Measurements from ENCODE around the gene RNASEH1.

RNASEH1 gene

DNA sequence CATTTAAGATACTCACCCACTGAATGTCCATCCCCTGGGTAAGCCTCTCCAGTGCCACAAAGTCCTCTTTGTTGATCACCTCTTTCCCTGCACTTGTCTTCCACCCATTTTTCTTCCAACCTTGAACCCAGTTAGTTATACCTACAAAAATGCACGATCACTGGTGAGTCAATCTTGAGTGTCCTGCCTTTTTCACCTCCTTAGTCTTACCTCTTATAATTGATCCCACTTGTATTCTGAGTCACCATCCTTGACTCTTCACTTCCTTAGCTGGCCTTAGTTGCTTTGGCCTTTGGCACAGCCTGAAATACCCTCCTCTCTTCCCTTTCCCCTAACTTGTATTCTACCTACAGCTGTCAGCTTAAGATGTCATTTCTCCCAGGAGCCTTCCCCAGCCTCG lies 10.2 kb downstream of the RNASEH1 start:
- no peak for DNase-seq

GRCh38 chr2:3545788-3546478 lies 12.2 kb downstream of the RNASEH1 start:
- DNase-seq = no peak

- DNase-seq = no peak
Observed at GRCh38 chr2:3543023-3543683, 15.0 kb downstream of the RNASEH1 start.

GRCh38 chr2:3542107-3542506 lies 16.0 kb downstream of the RNASEH1 start:
- DNase-seq = no peak

DNA sequence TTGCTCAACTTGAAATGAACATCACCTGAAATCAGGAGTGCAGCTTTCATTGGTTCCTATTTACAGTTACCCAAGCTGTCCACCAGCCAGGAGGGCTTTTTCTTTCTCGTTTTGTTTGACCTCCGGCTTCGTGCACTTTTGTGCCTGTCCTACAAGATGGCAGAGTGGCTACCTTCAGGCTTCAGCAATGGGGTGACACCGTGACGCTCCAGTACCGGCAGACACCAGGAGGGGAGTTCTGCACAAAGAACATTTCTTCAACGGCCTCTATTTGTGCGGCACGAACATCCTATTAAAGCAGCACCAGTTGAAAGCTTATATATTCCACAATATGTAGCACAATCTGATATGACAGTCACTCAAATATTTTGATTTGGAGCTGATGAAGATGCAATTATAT lies 18.3 kb downstream of the RNASEH1 start:
- DNase-seq = no peak

GRCh38 chr2:3536682-3537632 lies 21.2 kb downstream of the RNASEH1 start:
- DNase-seq = no peak

- DNase-seq = no peak
Observed at GRCh38 chr2:3535794-3536681, 22.1 kb downstream of the RNASEH1 start.

DNA sequence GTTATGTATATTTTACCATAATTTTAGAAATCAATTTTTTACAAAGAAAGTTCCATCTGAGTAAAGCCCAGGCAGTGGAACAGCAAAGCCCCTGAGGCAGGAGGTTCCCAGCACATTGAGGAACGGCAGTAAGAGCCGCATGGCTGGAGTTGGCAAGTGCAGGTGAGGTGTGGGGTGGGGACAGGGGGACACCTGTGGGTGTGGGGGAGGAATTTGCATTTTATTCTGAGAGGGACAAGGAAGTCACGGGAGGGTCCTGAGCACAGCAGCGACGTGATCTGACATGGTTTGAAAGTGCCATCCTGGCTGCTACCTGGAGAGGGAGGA lies 22.7 kb downstream of the RNASEH1 start:
- no peak for DNase-seq

DNA sequence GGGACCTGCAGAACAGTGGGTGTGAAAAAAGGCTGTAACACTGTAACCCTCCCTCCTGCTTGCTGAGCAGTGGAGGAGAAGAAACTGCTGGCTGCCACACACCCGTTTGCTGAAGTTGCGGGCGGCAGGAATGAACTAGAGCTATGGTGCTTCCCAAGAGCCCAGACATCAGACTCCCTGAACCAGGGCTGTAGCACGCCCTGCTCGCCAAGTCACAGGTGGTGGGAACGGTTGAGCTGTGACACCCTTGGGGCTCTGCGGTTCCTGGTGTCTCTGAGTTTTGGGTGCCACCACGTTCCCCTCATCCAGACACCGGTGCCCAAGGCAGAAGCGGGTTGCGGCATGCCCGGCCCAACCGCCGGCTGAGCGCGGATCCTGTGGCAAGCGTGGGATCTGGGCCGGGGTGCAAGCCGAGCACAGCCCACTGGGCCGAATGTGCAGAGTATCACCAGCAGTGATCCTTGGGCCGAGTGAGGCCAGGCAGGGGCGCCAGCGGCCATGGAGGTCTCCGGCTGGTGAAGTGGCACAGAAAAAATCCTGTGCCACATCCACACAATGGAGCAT lies 23.8 kb downstream of the RNASEH1 start:
- DNase-seq = no peak

DNA sequence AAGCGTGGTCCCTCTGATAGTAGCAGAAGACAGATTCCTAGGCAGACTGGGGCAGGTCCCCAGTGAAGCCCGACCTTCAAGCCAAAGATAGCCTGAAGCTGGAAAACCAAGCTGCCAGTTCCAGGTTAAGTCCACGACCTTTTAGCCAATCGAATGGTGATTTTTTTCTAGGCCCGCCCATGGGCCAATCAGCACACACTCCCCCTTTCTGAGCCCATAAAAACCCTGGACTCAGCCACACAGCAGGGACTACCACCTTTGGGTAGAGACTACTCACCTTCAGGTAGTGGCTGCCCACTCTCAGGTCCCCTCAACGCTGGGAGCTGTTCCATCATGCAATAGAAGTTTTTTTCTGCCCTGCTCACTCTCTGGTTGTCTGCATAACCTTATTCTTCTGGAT lies 24.3 kb downstream of the RNASEH1 start:
- DNase-seq = no peak

- DNase-seq = no peak
Observed at GRCh38 chr2:3532941-3533340, 25.2 kb downstream of the RNASEH1 start.

DNA sequence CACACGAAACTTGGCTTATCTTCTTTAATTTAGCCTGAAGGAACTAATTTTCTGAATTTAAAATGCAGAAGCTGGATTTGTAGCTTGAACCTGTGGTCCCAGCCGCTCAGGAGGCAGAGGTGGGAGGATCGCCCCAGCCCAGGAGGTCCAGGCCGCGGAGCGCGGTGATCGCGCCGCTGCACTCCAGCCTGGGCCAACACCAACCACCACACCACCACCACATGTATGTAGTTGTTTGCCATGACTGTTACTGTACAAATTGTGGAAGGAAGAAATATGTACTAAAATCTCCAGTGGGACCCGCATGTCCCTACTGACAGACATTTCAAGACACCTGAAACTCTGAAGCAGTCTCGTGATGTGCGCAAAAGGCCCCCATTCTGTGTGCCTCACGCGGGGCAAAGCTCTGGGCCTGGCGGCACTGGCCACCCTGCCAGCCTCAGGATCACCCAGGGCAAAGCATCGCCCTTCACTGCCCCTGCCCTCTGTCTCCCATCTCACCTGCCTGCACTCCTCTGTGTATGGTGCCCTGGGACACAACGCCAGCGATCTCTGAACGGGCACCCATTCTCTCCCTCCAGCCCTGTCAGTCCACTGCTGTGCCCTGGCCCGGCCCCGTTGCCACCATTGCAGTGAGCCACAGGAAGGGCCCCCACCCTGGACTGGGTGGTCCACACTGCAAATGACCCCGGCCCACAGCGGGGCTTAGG lies 28.7 kb downstream of the RNASEH1 start:
- DNase-seq = no peak

DNA sequence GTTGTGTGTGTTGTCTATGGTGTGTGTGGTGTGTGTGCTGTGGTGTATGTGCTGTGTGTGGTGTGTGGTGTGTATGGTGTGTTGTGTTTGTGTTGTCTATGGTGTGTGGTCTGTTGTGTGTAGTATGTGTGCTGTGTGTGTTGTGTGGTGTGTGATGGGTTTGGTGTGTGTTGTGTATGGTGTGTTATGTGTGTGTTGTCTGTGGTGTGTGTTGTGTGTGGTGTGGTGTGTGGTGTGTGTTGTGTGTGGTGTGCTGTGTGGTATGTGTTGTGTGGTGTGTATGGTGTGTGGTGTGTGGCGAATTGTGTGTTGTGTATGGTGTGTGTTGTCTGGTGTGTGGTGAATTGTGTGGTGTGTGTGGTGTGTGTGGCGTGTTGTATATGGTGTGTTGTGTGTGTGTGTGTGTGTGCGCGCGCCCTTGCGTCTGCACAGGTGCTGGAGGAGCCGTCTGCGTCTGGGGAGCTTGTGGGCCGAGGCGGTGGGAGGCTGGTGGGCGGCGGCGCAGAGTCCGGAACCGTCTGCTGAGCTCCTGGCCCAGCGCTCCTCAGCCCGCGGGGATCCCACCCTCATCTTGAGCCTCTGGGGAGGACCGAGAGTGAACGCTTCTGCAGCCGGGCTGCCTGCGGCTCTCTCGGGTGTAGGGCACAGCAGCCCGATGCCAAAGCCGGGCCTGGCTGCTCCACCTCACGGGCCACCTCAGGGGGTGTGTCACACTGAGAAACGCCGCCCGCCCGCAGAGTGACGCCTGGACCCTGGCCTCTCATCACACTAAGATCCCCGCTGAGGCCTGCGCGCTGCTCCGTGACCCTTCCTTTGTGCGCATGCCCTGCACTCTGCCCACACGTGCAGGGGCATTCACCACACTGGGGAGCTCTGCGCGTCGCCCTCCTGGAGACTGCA lies 30.0 kb downstream of the RNASEH1 start:
- no peak for DNase-seq

GRCh38 chr2:3526871-3527270 lies 31.3 kb downstream of the RNASEH1 start:
- no peak for DNase-seq

DNA sequence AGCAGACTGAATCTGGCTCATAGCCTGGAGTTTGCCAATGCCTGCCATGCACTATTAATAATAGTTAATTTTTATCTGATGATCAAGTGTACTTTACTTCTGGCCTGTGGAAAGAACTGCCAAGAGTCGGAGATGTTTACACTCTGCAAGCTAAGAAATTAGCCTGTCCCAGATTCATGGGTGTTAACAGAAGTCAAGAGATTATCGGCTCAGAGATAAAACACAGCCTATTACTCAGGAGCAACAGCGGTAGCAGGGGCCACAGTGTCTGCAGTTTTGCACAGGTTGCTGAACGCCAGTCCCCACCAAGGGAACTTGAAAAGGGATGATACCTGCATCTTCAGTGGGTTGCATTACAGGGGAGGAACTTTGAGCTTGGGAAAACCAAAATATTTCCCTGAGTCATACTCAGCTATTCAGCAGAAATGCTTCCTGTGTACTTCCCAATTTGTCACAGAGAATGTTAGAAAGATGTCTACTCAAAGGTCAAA lies 34.5 kb downstream of the RNASEH1 start:
- DNase-seq = no peak

DNA sequence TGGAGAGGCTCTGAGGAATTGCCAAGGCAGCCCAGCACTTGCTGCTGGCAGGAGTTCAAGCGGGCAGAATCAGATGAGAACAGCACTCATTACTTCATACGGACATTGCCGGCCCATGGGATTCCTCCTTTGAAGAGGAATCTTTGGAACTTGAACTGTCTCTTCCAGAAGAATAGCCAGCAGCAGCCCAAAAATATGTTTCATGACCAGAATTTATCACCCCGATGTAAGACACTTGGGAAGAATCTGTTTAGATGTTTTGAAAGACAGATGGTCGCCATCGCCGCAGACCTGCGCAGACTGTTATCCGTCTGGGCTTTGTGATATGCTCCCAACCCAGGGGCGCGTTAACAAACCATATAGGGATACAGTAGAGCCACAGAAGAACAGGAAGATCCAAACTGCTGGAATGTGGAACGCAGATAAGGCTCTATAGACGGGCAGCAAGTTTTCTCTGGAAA lies 35.1 kb downstream of the RNASEH1 start:
- DNase-seq = no peak

GRCh38 chr2:3520591-3520990 lies 37.5 kb downstream of the RNASEH1 start:
- DNase-seq = no peak

- DNase-seq = peak; percentile 88
Observed at GRCh38 chr2:3519255-3520205, 38.6 kb downstream of the RNASEH1 start, which contains the start of gene ADI1. TSS of gene ADI1 (minus strand) at chr2:3519531. CDS start at chr2:3519487, 44 bp downstream.

Data from activated CD4-positive, alpha-beta T cell treated with anti-CD3 and anti-CD28 coated beads, Interleukin-2, Interleukin-6, amounts not matched to agents 100 ng/mL and 50 ng/mL, durations not matched to agents 16 hours and 8 hours (primary cell).